PC-9 (cell line): Measurements from ENCODE around the gene PER2. TPM values are rescaled to one million over a fixed set of nuclear protein-coding genes. Genes with fewer than 3 reads are reported as not detected.

Experiments
- BruUV-seq: library from RNA; stranded (reverse); fragments of 400-500 nt; replicated peaks from 2 replicates; lab custom pipeline; 2021; lab: Mats Ljungman, UMichigan
- CTCF ChIA-PET: fragments of 300-600 bp; sonication (Branson Sonifier 250); formaldehyde crosslinking; loops from one replicate; lab custom pipeline; 2022; ENCODE audit warnings: antibody characterized with exemption; lab: Charles Lee
- POLR2A ChIA-PET: fragments of 300-600 bp; sonication (Branson Sonifier 250); formaldehyde crosslinking; loops from one replicate; lab custom pipeline; 2022; ENCODE audit warnings: antibody characterized with exemption; ENCODE audit not compliant: unreplicated experiment; lab: Charles Lee
- DNase-seq, 2 experiments: peaks; one replicate each; pipeline versions ENCODE4 v3.0.0 to v3.0.0-alpha.2; 2015 to 2022; ENCODE audit warnings: mixed read lengths in 1 of 2
- H2AFZ ChIP-seq: fragments of 200-600 bp; sonication (generic); 2 replicates; pipeline ENCODE4 v1.8.1; 2017; ENCODE audit warnings: antibody characterized with exemption
- H3F3A ChIP-seq: fragments of 200-600 bp; sonication (generic); 2 replicates; pipeline ENCODE4 v1.8.1; 2017; ENCODE audit warnings: antibody characterized with exemption, mild to moderate bottlenecking, low read depth; ENCODE audit not compliant: insufficient read depth
- H3K27ac ChIP-seq: fragments of 200-600 bp; sonication (generic); 2 replicates; pipeline ENCODE4 v1.6.1; 2016; ENCODE audit warnings: mixed run types
- H3K27me3 ChIP-seq: fragments of 200-600 bp; sonication (generic); 2 replicates; pipeline ENCODE4 v1.6.1; 2016; ENCODE audit warnings: low read depth, mixed run types; ENCODE audit not compliant: insufficient read depth
- H3K36me3 ChIP-seq: fragments of 200-600 bp; sonication (generic); 2 replicates; pipeline ENCODE4 v1.6.1; 2016; ENCODE audit warnings: low read depth, mixed run types
- H3K4me1 ChIP-seq: fragments of 200-600 bp; sonication (generic); replicated peaks from 2 replicates; pipeline ENCODE4 v1.6.1; 2016; ENCODE audit warnings: mixed run types; ENCODE audit not compliant: insufficient read depth
- H3K4me2 ChIP-seq: fragments of 200-600 bp; sonication (generic); 2 replicates; pipeline ENCODE4 v1.6.1; 2017; ENCODE audit warnings: mixed run types
- H3K4me3 ChIP-seq: fragments of 200-600 bp; sonication (generic); 2 replicates; pipeline ENCODE4 v1.6.1; 2016; ENCODE audit warnings: mixed run types
- H3K79me2 ChIP-seq: fragments of 200-600 bp; sonication (generic); 2 replicates; pipeline ENCODE4 v1.6.1; 2017; ENCODE audit warnings: low read depth, mixed run types
- H3K9me2 ChIP-seq: fragments of 200-600 bp; sonication (generic); 2 replicates; pipeline ENCODE4 v1.8.1; 2017; ENCODE audit warnings: mild to moderate bottlenecking; ENCODE audit not compliant: insufficient read depth
- H3K9me3 ChIP-seq: fragments of 200-600 bp; sonication (generic); 2 replicates; pipeline ENCODE4 v1.8.1; 2016; ENCODE audit warnings: low read depth; ENCODE audit not compliant: insufficient read depth
- H4K20me1 ChIP-seq: fragments of 200-600 bp; sonication (generic); 2 replicates; pipeline ENCODE4 v1.8.1; 2017; ENCODE audit not compliant: insufficient read depth
- CTCF ChIP-seq: fragments of 200-600 bp; sonication (generic); conservative IDR thresholded peaks from 2 replicates; pipeline ENCODE4 v1.6.1; 2017; ENCODE audit warnings: mixed run types, antibody characterized with exemption, mild to moderate bottlenecking, moderate library complexity
- EZH2 ChIP-seq: fragments of 200-600 bp; sonication (generic); IDR thresholded peaks from 2 replicates; pipeline ENCODE4 v1.8.0; 2017; ENCODE audit warnings: antibody characterized with exemption, low read depth
- intact Hi-C: fragments of 100-400 bp; cut with micrococcal nuclease; formaldehyde crosslinking; loops from one replicate; pipeline ENCODE4 v1.10.0; 2022; ENCODE audit not compliant: unreplicated experiment
- total RNA-seq: library from RNA; stranded (reverse); gene quantifications from 2 replicates; pipeline ENCODE4 v1.2.3, GENCODE V29; 2021

PER2 gene
- total RNA-seq, 1 experiment from 2014 or later = 18.9 TPM

GRCh38 chr2:238288650-238289573 lies 502 bp upstream of the PER2 start:
- peaks cover 31% of the 10 kb centered on the region for H3K79me2 ChIP-seq
- no peaks in the 10 kb centered on the region for H3K9me3 ChIP-seq
- peaks cover 55% of the 10 kb centered on the region for H3K4me1 ChIP-seq
- DNase-seq = peak; percentile 96 to 99
- BruUV-seq = no TSS peak
- no peaks in the 10 kb centered on the region for H3K9me2 ChIP-seq
- 0 out of 2 replicates have a peak overlapping the region, but pooled peaks have one; percentile 24 for H3K27ac ChIP-seq
- intact Hi-C loops = loop anchor here (1.0 to 10.0 kb wide), 4 partner anchors 31 to 988 kb away; partner anchors contain the start of gene TRAF3IP1
- H3K27me3 ChIP-seq = no peaks in the 10 kb centered on the region
- ChIA-PET CTCF (interaction anchor here (0.7 kb wide), 1 partner anchor 10 kb away, joined by 3 read pairs; no protein-coding TSS in a partner anchor), POLR2A (interaction anchor here (0.6 to 0.7 kb wide), 4 partner anchors 32 to 496 kb away, joined by 3 to 7 read pairs (median 4); no protein-coding TSS in a partner anchor)
- peak overlapping the region; percentile 78 for H2AFZ ChIP-seq
- H3K4me2 ChIP-seq = peak overlapping the region; percentile 95
- no peaks in the 10 kb centered on the region for H4K20me1 ChIP-seq
- H3F3A ChIP-seq = peaks cover 44% of the 10 kb centered on the region
- no peaks in the 10 kb centered on the region for H3K36me3 ChIP-seq
- H3K4me3 ChIP-seq = peak overlapping the region; percentile 72
- TF ChIP-seq CTCF (peak; percentile 37; the same call in 1 of the 2 replicates), EZH2 (no peak)

- peak in 1 of 2 experiments; percentile 38 for DNase-seq
- Histone ChIP-seq H3K4me1 (peaks cover 55% of the 10 kb centered on the region), H3K27ac (peak overlapping the region; percentile 85), H3F3A (peaks cover 44% of the 10 kb centered on the region), H3K4me3 (peak overlapping the region; percentile 72; the same call in 1 of the 2 replicates), H3K9me3 (no peaks in the 10 kb centered on the region), H3K9me2 (no peaks in the 10 kb centered on the region), H3K4me2 (peak overlapping the region; percentile 84), H3K79me2 (peaks cover 49% of the 10 kb centered on the region), H2AFZ (no peak overlapping the region), H4K20me1 (no peaks in the 10 kb centered on the region), H3K36me3 (no peaks in the 10 kb centered on the region), H3K27me3 (no peaks in the 10 kb centered on the region)
- intact Hi-C loops = loop anchor here (5.0 to 10.0 kb wide), 3 partner anchors 150 to 990 kb away; no protein-coding TSS in a partner anchor
- TSS peak; percentile 33 for BruUV-seq
- POLR2A ChIA-PET = interaction anchor here (0.7 to 0.8 kb wide), 4 partner anchors 12 to 630 kb away, joined by 3 to 9 read pairs (median 5); no protein-coding TSS in a partner anchor
- no peak for TF ChIP-seq EZH2
- TF ChIP-seq CTCF = no peak
- CTCF ChIA-PET = interaction anchor here (1.0 kb wide), 1 partner anchor 15 kb away, joined by 3 read pairs; no protein-coding TSS in a partner anchor
These were observed 1.2 kb downstream of the PER2 start for GRCh38 chr2:238286987-238287736.
